Osteoblast (primary cell): ENCODE results near the gene ACSF3. TPM values are rescaled to one million over a fixed set of nuclear protein-coding genes. Genes with fewer than 3 reads are reported as not detected.
"Not testable (repeated sequence)": the region's sequence is repeated elsewhere in the genome, so short reads cannot be mapped to it uniquely, and the experiment has no call there.

Experiments used
- DNase-seq: peaks from one replicate; pipeline ENCODE4 v3.0.0; 2011; ENCODE audit warnings: low spot score, mixed read lengths; ENCODE audit not compliant: insufficient read length; ENCODE audit errors: missing footprints
- H2AFZ ChIP-seq: 2 replicates; pipeline ENCODE4 v1.6.0; 2011; ENCODE audit warnings: mild to moderate bottlenecking, low read length
- H3K27ac ChIP-seq: 2 replicates; pipeline ENCODE4 v1.5.1; 2011; ENCODE audit warnings: mild to moderate bottlenecking, low read depth, low read length, moderate library complexity
- H3K27me3 ChIP-seq: 2 replicates; pipeline ENCODE4 v1.6.0; 2012; ENCODE audit warnings: mild to moderate bottlenecking, control low read depth, inconsistent platforms, low read length, moderate library complexity; ENCODE audit not compliant: insufficient read depth
- H3K36me3 ChIP-seq: 2 replicates; pipeline ENCODE4 v1.5.1; 2011; ENCODE audit warnings: mild to moderate bottlenecking, low read length, control low read depth, moderate library complexity; ENCODE audit not compliant: insufficient read depth
- H3K4me1 ChIP-seq: 2 replicates; pipeline ENCODE4 v1.5.1; 2011; ENCODE audit warnings: mild to moderate bottlenecking, low read length, control low read depth, moderate library complexity; ENCODE audit not compliant: insufficient read depth
- H3K4me2 ChIP-seq: 2 replicates; pipeline ENCODE4 v1.6.0; 2011; ENCODE audit warnings: mild to moderate bottlenecking, low read length; ENCODE audit not compliant: insufficient read depth
- H3K4me3 ChIP-seq: fragments of 200-600 bp; sonication (generic); 3 replicates; pipeline ENCODE4 v1.5.1; 2012; ENCODE audit warnings: mild to moderate bottlenecking, low read length, inconsistent platforms; ENCODE audit not compliant: insufficient read depth
- H3K79me2 ChIP-seq: 2 replicates; pipeline ENCODE4 v1.6.0; 2012; ENCODE audit warnings: mild to moderate bottlenecking, low read length, control low read depth, inconsistent platforms; ENCODE audit not compliant: insufficient read depth
- H3K9me3 ChIP-seq: 2 replicates; pipeline ENCODE4 v1.5.1; 2011; ENCODE audit warnings: low read depth, low read length, control low read depth
- H4K20me1 ChIP-seq: 2 replicates; pipeline ENCODE4 v1.6.0; 2012; ENCODE audit warnings: mild to moderate bottlenecking, low read length, control low read depth; ENCODE audit not compliant: insufficient read depth
- CTCF ChIP-seq: IDR thresholded peaks from 2 replicates; pipeline ENCODE4 v1.5.1; 2011; ENCODE audit warnings: mild to moderate bottlenecking, low read depth, low read length, moderate library complexity; ENCODE audit errors: extremely low read depth
- total RNA-seq: library from RNA; depleted of rRNA; stranded (reverse); fragments of >200 nt; gene quantifications from 2 replicates; pipeline ENCODE4 v1.2.3, GENCODE V29; 2012

Gene ACSF3
- total RNA-seq, 1 donor: 29.3 TPM

DNA sequence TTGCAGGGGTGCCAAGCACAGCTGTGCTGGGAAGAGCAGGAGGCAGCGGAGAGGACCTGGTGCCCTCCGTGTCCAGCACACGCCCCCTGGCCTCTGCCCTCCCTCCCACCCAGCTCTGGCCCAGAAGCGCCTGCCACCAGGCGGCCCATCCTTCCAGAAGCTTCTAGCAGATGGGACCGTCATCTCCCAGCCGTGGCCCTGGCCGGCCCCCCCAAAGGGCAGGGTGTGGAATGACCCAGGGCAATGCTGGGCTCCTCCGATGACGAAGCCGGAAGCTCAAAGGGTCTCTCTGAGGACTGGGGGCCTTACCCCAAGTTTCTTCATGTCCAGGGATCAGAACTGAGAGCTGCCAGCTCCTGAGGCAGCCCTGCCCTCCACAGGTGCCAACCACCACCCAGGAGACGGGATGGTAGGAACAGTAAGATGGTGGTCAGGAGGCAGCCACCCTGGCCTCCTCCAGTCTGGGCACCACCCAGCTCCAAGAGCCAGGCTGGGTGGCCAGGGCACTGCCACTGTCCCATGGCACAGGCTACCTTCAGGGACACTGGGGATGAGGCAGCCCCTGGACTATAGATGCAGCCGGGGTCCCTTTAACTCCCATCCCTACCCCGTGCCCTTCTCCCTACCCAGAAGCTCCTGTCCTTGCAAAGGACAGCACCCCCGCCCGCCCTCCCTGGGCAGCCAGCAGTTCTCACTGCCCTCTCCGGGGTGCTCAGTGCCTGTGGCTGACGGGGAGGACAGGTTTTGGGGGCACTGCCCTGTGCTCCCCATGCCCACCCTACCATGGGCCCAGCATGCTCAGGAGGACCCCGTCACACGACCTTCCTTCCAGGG is 71.4 kb downstream of the ACSF3 start:
- Histone ChIP-seq H3K4me2 (no peak overlapping the region), H3K79me2 (no peaks in the 10 kb centered on the region), H3K4me3 (no peak overlapping the region), H3K36me3 (no peaks in the 10 kb centered on the region), H3K27me3 (peaks cover 3% of the 10 kb centered on the region), H3K9me3 (no peaks in the 10 kb centered on the region), H4K20me1 (no peaks in the 10 kb centered on the region), H2AFZ (no peak overlapping the region), H3K27ac (no peak overlapping the region), H3K4me1 (peaks cover 7% of the 10 kb centered on the region)
- TF ChIP-seq CTCF: no peak
- DNase-seq: no peak

DNA sequence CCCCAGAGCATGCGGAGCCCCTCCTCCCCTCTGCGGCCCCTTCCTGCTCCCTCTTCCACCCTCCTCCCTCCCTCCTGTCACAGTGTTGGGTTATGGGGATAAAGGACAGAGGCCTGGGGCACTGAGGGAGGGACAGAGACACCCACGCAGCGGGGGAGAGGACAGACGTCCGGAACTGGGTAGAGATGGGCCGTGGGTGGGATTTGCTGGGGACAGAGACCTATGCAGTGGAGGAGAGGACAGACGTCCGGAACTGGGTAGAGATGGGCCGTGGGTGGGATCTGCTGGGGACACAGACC is 72.0 kb downstream of the ACSF3 start:
- H3K27me3 ChIP-seq, H4K20me1 ChIP-seq, H3K4me3 ChIP-seq, H3K9me3 ChIP-seq, H3K36me3 ChIP-seq, H2AFZ ChIP-seq, DNase-seq, H3K4me1 ChIP-seq, H3K4me2 ChIP-seq, H3K27ac ChIP-seq, H3K79me2 ChIP-seq: not testable (repeated sequence)

DNA sequence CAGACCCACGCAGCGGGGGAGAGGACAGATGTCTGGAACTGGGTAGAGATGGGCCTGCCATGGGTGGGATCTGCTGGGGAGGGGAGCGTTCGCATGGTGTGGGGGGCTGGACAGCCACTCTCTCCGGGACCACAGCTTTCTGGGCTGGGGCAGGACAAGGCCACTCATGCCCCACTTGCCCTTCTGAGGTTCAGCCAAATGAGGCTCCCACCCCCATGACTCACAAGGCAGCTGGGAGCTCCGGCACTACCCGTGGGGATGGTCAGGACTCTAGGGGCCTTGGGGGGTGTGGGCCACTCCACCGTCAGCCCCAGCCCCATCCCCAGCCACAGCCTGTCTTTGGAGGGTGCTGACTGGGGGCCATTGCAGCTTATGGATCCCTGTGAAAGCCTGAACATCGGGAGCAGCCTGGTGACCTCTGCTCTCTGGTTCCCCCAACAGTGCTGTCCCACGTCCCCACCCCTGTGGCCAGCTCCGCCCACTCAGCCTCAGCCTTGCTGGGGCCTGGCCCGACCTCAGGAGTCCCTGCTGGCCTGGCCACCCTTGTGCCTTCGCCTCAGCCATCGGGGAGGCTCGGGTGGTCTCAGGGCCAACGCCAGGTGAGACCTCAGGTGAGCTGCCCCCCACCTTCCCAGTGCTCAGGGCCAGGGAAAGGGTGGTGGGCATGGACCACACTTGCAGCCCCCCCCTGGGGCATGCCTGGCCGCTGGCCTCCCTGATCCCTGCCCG is 73.2 kb downstream of the ACSF3 start:
- no peaks in the 10 kb centered on the region for H3K9me3 ChIP-seq
- peak; percentile 97 for DNase-seq
- peaks cover 5% of the 10 kb centered on the region for H3K27me3 ChIP-seq
- peak overlapping the region; percentile 61 for H3K4me2 ChIP-seq
- H3K27ac ChIP-seq: no peak overlapping the region
- H3K4me1 ChIP-seq: peaks cover 7% of the 10 kb centered on the region
- no peaks in the 10 kb centered on the region for H3K36me3 ChIP-seq
- H3K4me3 ChIP-seq: peak overlapping the region; percentile 51
- TF ChIP-seq CTCF: no peak
- H3K79me2 ChIP-seq: no peaks in the 10 kb centered on the region
- no peaks in the 10 kb centered on the region for H4K20me1 ChIP-seq
- peak overlapping the region; percentile 78 for H2AFZ ChIP-seq

DNA sequence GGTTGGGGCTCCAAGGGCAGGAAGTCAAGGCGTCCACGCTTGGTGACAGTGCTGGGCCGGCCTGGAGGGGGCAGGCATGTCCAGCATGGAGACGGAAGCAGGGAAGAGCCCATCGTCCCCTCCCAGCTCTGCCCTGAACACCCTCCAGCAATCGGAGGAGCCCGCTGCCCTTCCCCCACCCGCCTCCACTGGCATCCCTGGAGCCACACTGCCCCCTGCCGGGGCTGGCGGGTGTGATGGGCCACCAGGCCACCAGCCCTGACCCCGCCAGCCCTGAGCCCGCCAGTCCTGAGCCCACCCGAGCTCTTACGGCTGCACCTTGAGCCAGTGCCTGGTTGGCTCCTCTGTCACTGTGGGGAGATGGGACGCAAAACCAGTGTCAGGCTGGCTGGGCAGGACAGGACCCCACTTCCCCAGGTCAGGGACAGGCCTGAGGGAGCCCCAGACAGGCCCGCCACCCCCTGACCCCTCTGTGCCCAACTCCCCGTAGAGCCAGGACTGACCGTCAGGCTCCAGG is 73.8 kb downstream of the ACSF3 start:
- no peaks in the 10 kb centered on the region for H3K79me2 ChIP-seq
- peak overlapping the region; percentile 61 for H3K4me2 ChIP-seq
- peaks cover 8% of the 10 kb centered on the region for H3K27me3 ChIP-seq
- H3K36me3 ChIP-seq: no peaks in the 10 kb centered on the region
- peaks cover 7% of the 10 kb centered on the region for H3K4me1 ChIP-seq
- peak; percentile 65 for TF ChIP-seq CTCF
- H2AFZ ChIP-seq: peak overlapping the region; percentile 78
- no peaks in the 10 kb centered on the region for H3K9me3 ChIP-seq
- no peaks in the 10 kb centered on the region for H4K20me1 ChIP-seq
- peak; percentile 100 for DNase-seq
- H3K27ac ChIP-seq: no peak overlapping the region
- peak overlapping the region; percentile 51 for H3K4me3 ChIP-seq
